Activated gamma-delta T cell treated with Interleukin-2 at 50 U/mL for 16 hours (primary cell): ENCODE results near the gene THY1.

Experiments used
- DNase-seq: peaks from one replicate; pipeline ENCODE4 v3.0.0-alpha.2; 2020

THY1 gene

GRCh38 chr11:119368121-119369034, 54.6 kb downstream of the THY1 start:
- DNase-seq, result no peak

- DNase-seq, result no peak
These were observed 55.3 kb downstream of the THY1 start for GRCh38 chr11:119367661-119368120.
